GM12873 (cell line): ENCODE data around the gene PLIN4.

Experiments
- CTCF ChIP-seq: IDR thresholded peaks from 2 replicates; pipeline ENCODE4 v1.5.1; 2012; ENCODE audit warnings: low read depth, mild to moderate bottlenecking, moderate library complexity, low read length, control low read depth; ENCODE audit not compliant: insufficient read depth; ENCODE audit errors: missing control alignments

The PLIN4 gene

DNA sequence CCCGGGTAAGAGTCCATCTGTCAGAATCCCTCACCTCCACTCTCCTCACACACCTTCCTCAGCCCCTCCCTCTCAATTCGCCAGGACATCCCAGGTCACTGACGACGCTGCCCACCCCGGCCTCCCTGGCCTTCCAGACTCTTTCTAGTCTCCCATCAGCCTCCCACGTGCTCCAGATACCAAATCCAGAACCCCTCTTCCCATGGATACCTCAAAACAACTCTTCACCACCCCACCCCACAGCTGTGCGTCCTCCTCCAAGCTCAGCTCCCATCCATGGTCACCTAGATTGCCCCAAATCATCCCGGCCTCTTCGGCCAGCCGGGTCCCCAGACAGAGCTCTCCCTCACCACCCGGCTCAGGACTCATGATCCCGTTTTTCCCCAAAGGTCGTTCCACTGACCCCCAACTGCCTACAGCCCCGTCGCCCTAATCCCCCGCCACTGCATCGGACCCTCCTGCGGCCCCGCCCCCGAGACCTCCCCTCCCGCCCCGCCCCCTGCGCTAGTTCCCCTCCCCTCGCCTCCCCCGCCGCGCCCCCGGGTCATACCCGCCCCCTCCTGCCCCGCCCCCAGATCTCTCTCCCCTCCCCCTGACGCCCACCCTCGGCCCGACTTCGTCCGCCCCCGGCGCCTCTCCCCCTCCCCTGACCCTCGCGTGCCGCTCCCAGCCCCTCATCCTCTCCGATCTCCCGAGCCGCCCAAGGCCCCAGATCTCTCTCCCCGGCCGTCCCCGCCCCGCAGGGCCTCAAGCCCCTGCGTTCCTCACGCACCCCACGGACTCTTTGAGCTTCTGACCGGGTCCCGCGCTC is 61.2 kb downstream of the PLIN4 start:
- TF ChIP-seq CTCF = no peak

DNA sequence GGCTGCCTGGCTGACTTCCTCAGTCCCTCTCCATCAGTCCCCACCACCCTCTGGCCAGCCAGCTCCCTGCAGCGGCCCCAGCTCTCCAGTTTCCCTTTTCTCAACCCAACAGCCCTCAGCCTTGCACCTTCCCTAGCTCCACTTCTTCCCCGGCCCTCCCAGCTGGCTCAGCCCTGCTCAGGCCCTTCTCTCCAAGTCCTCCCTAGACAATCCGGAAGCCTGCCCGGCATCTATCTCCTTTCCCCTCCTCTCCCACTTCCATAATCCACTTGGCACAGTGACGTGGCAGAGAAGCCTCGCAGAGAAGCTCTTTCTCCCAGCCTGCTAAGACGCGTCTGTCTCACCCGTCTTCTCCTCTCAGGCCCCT is 61.8 kb downstream of the PLIN4 start:
- TF ChIP-seq CTCF = no peak

DNA sequence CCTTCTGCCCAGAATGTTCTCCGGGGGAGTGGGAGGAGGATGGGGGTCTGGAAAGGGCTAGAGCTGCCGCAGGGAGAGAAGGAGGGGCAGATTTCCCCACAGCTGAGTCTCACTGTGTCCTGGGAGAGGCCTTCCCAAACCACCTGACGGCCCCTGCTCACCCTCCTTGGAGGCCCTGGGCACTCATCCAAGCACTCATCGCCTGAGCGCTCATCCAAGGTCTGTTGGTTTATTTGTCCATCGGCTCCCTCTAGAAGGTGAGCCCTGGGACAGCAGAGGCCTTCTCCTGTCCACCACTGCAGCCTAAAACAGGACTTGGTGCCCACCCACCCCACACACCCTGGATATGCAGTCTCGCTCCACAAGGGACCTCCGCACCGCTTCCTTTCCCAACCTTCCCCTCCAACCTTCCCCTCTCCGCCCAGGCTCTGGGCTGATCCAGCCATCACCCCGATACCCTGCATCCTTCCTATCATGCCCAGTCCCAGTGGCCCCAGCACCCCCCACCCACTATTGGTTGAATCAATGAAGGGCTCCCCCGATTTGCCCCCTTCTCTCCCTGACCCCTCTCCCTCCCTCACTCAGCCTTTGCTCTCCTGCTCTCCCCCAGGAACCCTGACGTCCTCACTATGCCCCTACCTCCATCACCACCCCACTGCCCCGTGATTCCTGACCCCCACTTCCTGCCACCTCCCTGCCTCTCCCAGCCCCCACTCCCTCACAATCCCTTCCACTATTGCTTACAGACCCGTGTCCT is 62.4 kb downstream of the PLIN4 start:
- no peak for TF ChIP-seq CTCF

DNA sequence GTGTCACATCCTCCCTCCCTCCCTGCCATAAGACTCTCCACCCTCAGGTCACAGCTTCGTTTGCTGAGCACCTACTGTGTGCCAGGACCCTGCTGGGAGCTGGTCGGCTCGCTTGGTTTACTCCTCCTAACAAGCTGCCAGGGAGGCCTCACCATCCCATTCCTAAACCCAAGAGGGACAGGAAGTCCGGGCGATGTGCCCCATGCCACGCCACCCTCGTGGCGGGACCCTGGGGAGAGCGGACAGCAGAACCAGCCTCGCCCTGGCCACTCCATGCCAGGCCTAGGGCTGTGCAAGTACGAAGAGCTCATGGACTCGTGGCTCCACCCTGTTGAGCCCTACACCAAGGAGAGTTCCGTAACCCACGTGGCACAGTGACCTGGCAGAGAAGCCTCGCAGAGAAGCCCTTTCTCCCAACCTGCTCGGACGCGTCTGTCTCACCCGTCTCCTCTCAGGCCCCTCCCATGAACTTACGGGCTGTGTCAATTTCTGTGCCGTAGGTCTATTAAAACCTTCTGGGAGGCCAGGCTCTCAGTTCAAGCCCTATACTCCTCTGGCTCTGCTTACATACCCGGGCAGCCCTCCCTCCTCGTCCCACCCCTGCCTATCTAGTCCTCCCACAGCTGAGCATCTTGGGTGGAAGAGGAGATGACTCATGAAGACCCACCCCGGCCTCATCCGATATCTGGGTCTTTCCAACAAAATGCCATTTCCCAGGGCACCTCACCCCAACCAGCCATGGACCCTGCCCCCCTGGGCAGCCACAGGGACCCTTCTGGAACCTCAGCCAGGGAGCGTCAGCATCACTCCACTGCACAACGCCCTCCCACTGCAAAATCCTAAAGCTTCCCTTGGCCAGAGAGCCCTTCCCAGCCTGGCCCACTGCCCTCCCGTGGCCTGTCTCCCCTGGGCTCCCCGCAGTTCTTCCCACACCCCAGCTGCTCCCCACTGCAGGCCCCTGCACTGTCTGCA is 63.3 kb downstream of the PLIN4 start:
- no peak for TF ChIP-seq CTCF

- TF ChIP-seq CTCF = no peak
Measured at GRCh38 chr19:4453232-4454179, 64.8 kb downstream of the PLIN4 start.

DNA sequence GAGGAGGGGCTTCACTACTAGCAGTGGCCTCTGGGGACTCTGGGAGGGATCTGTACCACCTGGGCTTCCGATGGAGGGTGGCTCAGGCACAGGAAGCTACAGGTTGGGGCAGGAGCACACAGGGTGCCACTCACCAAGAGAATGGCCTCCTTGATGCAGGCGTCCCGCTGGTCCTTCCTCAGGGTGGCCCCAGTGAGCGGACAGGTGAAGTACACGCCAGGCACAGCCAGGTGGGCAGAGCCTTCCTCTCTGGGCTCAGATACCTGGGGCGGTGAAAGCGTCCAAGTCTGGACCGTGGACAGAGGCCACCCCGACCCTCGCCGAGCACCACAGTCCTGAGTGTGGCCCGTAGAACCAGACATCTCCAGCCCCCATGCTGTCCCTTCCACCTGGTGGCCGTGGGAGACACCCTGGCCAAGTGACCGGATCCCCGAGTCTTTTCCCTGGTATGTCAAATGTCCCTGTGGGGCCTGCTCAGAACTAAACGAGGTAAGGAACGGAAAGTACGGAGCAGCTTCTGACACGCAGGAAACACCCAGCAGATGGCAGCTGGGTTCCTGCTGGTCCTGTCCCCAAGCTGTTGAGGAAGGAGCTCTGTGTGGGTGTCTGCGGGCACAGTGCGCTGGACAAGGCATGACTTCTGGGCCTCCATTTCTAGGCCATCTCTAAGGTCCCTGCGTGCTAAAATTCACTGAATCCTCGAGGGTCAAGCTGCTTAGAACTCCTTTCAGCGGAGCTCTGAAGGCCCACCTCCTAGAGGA is 65.9 kb downstream of the PLIN4 start:
- TF ChIP-seq CTCF = no peak
